Measurements from ENCODE around the gene TSEN15.

DNA sequence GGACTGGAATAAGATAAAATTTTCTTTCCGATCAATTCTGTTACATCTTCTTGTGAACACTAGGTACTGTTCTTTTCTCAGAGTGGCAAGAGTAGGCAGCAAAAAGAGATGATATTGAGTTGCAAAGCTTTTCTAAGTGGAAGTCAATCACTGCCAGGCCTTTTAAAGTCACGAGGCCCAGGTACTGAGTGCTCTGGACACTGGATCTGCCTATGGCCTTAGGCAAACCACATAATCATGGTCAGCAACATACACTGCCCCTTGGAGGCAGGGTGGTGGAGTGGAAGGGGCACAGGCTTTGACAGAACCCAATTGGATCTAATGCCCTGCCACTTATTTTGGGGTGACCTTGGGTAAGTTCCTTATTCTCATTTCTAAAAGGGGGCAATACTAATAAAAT, 41.5 kb downstream of the TSEN15 start:
- TF ChIP-seq POLR2A (IDR thresholded peaks at IDR 0.05; ENCODE audit: low read depth, low read length), result no peak
- TF ChIP-seq POLR2AphosphoS5 (IDR thresholded peaks at IDR 0.05; ENCODE audit: low read depth, low read length), result no peak
- no peak for TF ChIP-seq TAF1 (IDR thresholded peaks at IDR 0.05; ENCODE audit: low read depth, low read length)
- no peak for TF ChIP-seq PAX5 (IDR thresholded peaks at IDR 0.05; ENCODE audit: insufficient read depth, low read length, severe bottlenecking)
- no peak for TF ChIP-seq POU2F2 (IDR thresholded peaks at IDR 0.05; ENCODE audit: low read depth, low read length)
